HEK293 (cell line): ENCODE results near the gene DAO.

ENCODE experiments used
- CTCF ChIA-PET: fragments of 350-600 bp; formaldehyde crosslinking; extraction: SDS; loops from one replicate; lab custom pipeline; 2021; ENCODE audit warnings: antibody characterized with exemption; lab: Yijun Ruan, JAX
- POLR2A ChIA-PET: fragments of 300-600 bp; formaldehyde crosslinking; extraction: SDS; loops from one replicate; lab custom pipeline; 2020; ENCODE audit warnings: antibody characterized with exemption, inconsistent platforms; lab: Yijun Ruan, JAX
- H3K27ac ChIP-seq: fragments of 200-500 bp; sonication (Bioruptor generic); 2 replicates; pipeline ENCODE4 v1.5.1; 2014; ENCODE audit warnings: low read depth, low read length, control low read depth, inconsistent platforms; ENCODE audit errors: extremely low read depth
- H3K36me3 ChIP-seq, 2 experiments: fragments of 200-500 bp in 1 of 2; sonication (Bioruptor generic) in 1 of 2; 1 replicate in 1 of 2; 2 replicates in 1 of 2; pipeline ENCODE4 v1.5.1; 2014 to 2017; ENCODE audit warnings: inconsistent platforms in 2 of 2, low read length in 2 of 2; ENCODE audit not compliant: control insufficient read depth in 2 of 2, insufficient read depth in 1 of 2
- H3K4me1 ChIP-seq: fragments of 200-500 bp; sonication (Bioruptor generic); 2 replicates; pipeline ENCODE4 v1.5.1; 2014; ENCODE audit warnings: mild to moderate bottlenecking, low read length, inconsistent platforms; ENCODE audit not compliant: control insufficient read depth, insufficient read depth
- H3K4me3 ChIP-seq: 2 replicates; pipeline ENCODE4 v1.5.1; 2011; ENCODE audit warnings: low read depth, mild to moderate bottlenecking, control low read depth, low read length, moderate library complexity
- H3K9me3 ChIP-seq: fragments of 200-500 bp; sonication (Bioruptor generic); 2 replicates; pipeline ENCODE4 v1.5.1; 2014; ENCODE audit warnings: low read depth, low read length, inconsistent platforms; ENCODE audit not compliant: control insufficient read depth, insufficient read depth
- BCL11A ChIP-seq: fragments of 450-650 bp; formaldehyde crosslinking; IDR thresholded peaks from 2 replicates; pipeline ENCODE4 v1.5.1; 2016; ENCODE audit warnings: low read depth, missing biosample characterization, missing genetic modification characterization
- GLI4 ChIP-seq: fragments of 450-650 bp; formaldehyde crosslinking; IDR thresholded peaks from 2 replicates; pipeline ENCODE4 v1.5.1; 2016; ENCODE audit warnings: missing biosample characterization, missing genetic modification characterization
- IKZF3 ChIP-seq: fragments of 450-650 bp; IDR thresholded peaks from 2 replicates; pipeline ENCODE4 v1.5.0; 2018; ENCODE audit warnings: missing biosample characterization, mild to moderate bottlenecking, missing genetic modification characterization, moderate library complexity
- KLF8 ChIP-seq: fragments of 450-650 bp; formaldehyde crosslinking; IDR thresholded peaks from 2 replicates; pipeline ENCODE4 v1.5.1; 2016; ENCODE audit warnings: missing biosample characterization, missing genetic modification characterization
- ZFP41 ChIP-seq: fragments of 450-650 bp; formaldehyde crosslinking; IDR thresholded peaks from 2 replicates; pipeline ENCODE4 v1.5.1; 2016; ENCODE audit warnings: missing biosample characterization, missing genetic modification characterization, borderline replicate concordance
- ZNF16 ChIP-seq: fragments of 450-650 bp; formaldehyde crosslinking; IDR thresholded peaks from 2 replicates; pipeline ENCODE4 v1.5.1; 2016; ENCODE audit warnings: low read depth, missing biosample characterization, missing genetic modification characterization
- ZNF169 ChIP-seq: fragments of 450-650 bp; formaldehyde crosslinking; IDR thresholded peaks from 2 replicates; pipeline ENCODE4 v1.5.1; 2016; ENCODE audit warnings: missing biosample characterization, missing genetic modification characterization
- ZNF174 ChIP-seq: fragments of 450-650 bp; formaldehyde crosslinking; IDR thresholded peaks from 2 replicates; pipeline ENCODE4 v1.5.0; 2017; ENCODE audit warnings: missing biosample characterization, mild to moderate bottlenecking, missing genetic modification characterization
- ZNF175 ChIP-seq: fragments of 450-650 bp; formaldehyde crosslinking; IDR thresholded peaks from 2 replicates; pipeline ENCODE4 v1.5.1; 2016; ENCODE audit warnings: missing biosample characterization, missing genetic modification characterization
- ZNF266 ChIP-seq: fragments of 450-650 bp; formaldehyde crosslinking; IDR thresholded peaks from 2 replicates; pipeline ENCODE4 v1.5.1; 2016; ENCODE audit warnings: missing biosample characterization, missing genetic modification characterization, low read depth
- ZNF324 ChIP-seq: fragments of 450-650 bp; formaldehyde crosslinking; IDR thresholded peaks from 2 replicates; pipeline ENCODE4 v1.5.1; 2016; ENCODE audit warnings: missing biosample characterization, missing genetic modification characterization
- ZNF391 ChIP-seq: fragments of 450-650 bp; formaldehyde crosslinking; IDR thresholded peaks from 2 replicates; pipeline ENCODE4 v1.5.1; 2016; ENCODE audit warnings: low read depth, missing biosample characterization, missing genetic modification characterization, borderline replicate concordance
- ZNF394 ChIP-seq: fragments of 450-650 bp; formaldehyde crosslinking; IDR thresholded peaks from 2 replicates; pipeline ENCODE4 v1.5.1; 2016; ENCODE audit warnings: missing biosample characterization, missing genetic modification characterization, mild to moderate bottlenecking, moderate library complexity, borderline replicate concordance
- ZNF48 ChIP-seq: fragments of 450-650 bp; formaldehyde crosslinking; IDR thresholded peaks from 2 replicates; pipeline ENCODE4 v1.5.1; 2016; ENCODE audit warnings: missing biosample characterization, missing genetic modification characterization
- ZNF510 ChIP-seq: fragments of 450-650 bp; formaldehyde crosslinking; IDR thresholded peaks from 2 replicates; pipeline ENCODE4 v1.5.1; 2018; ENCODE audit warnings: mild to moderate bottlenecking, missing genetic modification characterization, missing biosample characterization; ENCODE audit not compliant: insufficient replicate concordance
- ZNF600 ChIP-seq: fragments of 450-650 bp; formaldehyde crosslinking; IDR thresholded peaks from 2 replicates; pipeline ENCODE4 v1.5.1; 2016; ENCODE audit warnings: missing biosample characterization, missing genetic modification characterization
- ZNF639 ChIP-seq: fragments of 450-650 bp; formaldehyde crosslinking; IDR thresholded peaks from 2 replicates; pipeline ENCODE4 v1.5.1; 2016; ENCODE audit warnings: missing biosample characterization, missing genetic modification characterization
- ZNF658 ChIP-seq: fragments of 450-650 bp; formaldehyde crosslinking; IDR thresholded peaks from 2 replicates; pipeline ENCODE4; 2016; ENCODE audit warnings: missing biosample characterization, missing genetic modification characterization
- ZNF747 ChIP-seq: fragments of 450-650 bp; formaldehyde crosslinking; IDR thresholded peaks from 2 replicates; pipeline ENCODE4 v1.5.1; 2016; ENCODE audit warnings: missing biosample characterization, missing genetic modification characterization
- ZNF843 ChIP-seq: fragments of 450-650 bp; formaldehyde crosslinking; IDR thresholded peaks from 2 replicates; pipeline ENCODE4 v1.5.1; 2016; ENCODE audit warnings: missing biosample characterization, missing genetic modification characterization
- TF ChIP-seq, protein P1 (sequence below): fragments of 450-650 bp; formaldehyde crosslinking; conservative IDR thresholded peaks from 2 replicates; pipeline ENCODE4 v1.5.1; 2016; ENCODE audit warnings: low read depth, missing biosample characterization, missing genetic modification characterization
- TF ChIP-seq, protein P2 (sequence below): fragments of 450-650 bp; formaldehyde crosslinking; IDR thresholded peaks from 2 replicates; pipeline ENCODE4 v1.5.1; 2017; ENCODE audit warnings: missing biosample characterization, missing genetic modification characterization
- TF ChIP-seq, protein P3 (sequence below): fragments of 450-650 bp; formaldehyde crosslinking; IDR thresholded peaks from 2 replicates; pipeline ENCODE4 v1.5.1; 2016; ENCODE audit warnings: missing biosample characterization, missing genetic modification characterization
- TF ChIP-seq, protein P4 (sequence below): fragments of 450-650 bp; formaldehyde crosslinking; IDR thresholded peaks from 2 replicates; pipeline ENCODE4 v1.5.1; 2016; ENCODE audit warnings: missing biosample characterization, missing genetic modification characterization
- TF ChIP-seq, protein P5 (sequence below): fragments of 450-650 bp; formaldehyde crosslinking; optimal IDR thresholded peaks from 2 replicates; pipeline ENCODE3; 2016; ENCODE audit warnings: missing biosample characterization, mild to moderate bottlenecking, missing genetic modification characterization

The DAO gene

DNA sequence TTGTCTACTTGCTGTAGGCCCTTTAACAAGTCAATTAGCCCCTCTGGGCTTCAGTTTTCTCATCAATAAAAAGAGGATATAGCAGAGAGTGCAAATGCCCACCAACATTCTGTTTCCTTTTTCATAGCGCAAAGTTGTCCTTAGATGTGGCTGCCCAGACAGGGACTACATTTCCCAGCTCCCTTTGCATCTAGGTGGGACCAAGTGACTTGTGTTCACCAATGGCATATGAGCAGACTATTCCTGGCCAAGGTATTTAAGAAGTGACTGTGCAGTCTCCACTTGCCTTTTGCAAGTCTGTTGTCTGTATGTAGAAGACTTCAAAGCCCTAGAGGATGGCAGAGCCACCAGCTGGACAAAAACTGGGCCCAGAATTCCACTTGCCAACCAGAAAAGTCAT is 59.7 kb downstream of the DAO start:
- H3K9me3 ChIP-seq = no peaks in the 10 kb centered on the region
- H3K27ac ChIP-seq = no peak overlapping the region
- ChIA-PET CTCF (interaction anchor here (0.6 to 2.3 kb wide), 2 partner anchors 11 to 14 kb away, joined by 3 to 10 read pairs; no protein-coding TSS in a partner anchor), POLR2A (no interaction called here)
- no peaks in the 10 kb centered on the region for H3K4me1 ChIP-seq
- no peaks in the 10 kb centered on the region for H3K36me3 ChIP-seq
- TF ChIP-seq ZFP41 (no peak), ZNF174 (tag by site-specific recombination) (no peak), BCL11A (tag by site-specific recombination) (no peak), ZNF639 (tag by site-specific recombination) (no peak), KLF8 (tag by site-specific recombination) (no peak), ZNF843 (no peak), ZNF48 (no peak), GLI4 (tag by site-specific recombination) (no peak)
- TF ChIP-seq, protein P1, sequence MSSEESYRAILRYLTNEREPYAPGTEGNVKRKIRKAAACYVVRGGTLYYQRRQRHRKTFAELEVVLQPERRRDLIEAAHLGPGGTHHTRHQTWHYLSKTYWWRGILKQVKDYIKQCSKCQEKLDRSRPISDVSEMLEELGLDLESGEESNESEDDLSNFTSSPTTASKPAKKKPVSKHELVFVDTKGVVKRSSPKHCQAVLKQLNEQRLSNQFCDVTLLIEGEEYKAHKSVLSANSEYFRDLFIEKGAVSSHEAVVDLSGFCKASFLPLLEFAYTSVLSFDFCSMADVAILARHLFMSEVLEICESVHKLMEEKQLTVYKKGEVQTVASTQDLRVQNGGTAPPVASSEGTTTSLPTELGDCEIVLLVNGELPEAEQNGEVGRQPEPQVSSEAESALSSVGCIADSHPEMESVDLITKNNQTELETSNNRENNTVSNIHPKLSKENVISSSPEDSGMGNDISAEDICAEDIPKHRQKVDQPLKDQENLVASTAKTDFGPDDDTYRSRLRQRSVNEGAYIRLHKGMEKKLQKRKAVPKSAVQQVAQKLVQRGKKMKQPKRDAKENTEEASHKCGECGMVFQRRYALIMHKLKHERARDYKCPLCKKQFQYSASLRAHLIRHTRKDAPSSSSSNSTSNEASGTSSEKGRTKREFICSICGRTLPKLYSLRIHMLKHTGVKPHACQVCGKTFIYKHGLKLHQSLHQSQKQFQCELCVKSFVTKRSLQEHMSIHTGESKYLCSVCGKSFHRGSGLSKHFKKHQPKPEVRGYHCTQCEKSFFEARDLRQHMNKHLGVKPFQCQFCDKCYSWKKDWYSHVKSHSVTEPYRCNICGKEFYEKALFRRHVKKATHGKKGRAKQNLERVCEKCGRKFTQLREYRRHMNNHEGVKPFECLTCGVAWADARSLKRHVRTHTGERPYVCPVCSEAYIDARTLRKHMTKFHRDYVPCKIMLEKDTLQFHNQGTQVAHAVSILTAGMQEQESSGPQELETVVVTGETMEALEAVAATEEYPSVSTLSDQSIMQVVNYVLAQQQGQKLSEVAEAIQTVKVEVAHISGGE = no peak
- no peak overlapping the region for H3K4me3 ChIP-seq

- POLR2A ChIA-PET = no interaction called here
- H3K36me3 ChIP-seq = no peaks in the 10 kb centered on the region
- CTCF ChIA-PET = interaction anchor here (2.3 kb wide), 1 partner anchor 11 kb away, joined by 10 read pairs; no protein-coding TSS in a partner anchor
- no peaks in the 10 kb centered on the region for H3K9me3 ChIP-seq
- H3K27ac ChIP-seq = no peak overlapping the region
- no peak overlapping the region for H3K4me3 ChIP-seq
- H3K4me1 ChIP-seq = no peaks in the 10 kb centered on the region
- TF ChIP-seq, protein P2, sequence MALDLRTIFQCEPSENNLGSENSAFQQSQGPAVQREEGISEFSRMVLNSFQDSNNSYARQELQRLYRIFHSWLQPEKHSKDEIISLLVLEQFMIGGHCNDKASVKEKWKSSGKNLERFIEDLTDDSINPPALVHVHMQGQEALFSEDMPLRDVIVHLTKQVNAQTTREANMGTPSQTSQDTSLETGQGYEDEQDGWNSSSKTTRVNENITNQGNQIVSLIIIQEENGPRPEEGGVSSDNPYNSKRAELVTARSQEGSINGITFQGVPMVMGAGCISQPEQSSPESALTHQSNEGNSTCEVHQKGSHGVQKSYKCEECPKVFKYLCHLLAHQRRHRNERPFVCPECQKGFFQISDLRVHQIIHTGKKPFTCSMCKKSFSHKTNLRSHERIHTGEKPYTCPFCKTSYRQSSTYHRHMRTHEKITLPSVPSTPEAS (tag by site-specific recombination) = no peak
- no peak for TF ChIP-seq IKZF3
- TF ChIP-seq, protein P3, sequence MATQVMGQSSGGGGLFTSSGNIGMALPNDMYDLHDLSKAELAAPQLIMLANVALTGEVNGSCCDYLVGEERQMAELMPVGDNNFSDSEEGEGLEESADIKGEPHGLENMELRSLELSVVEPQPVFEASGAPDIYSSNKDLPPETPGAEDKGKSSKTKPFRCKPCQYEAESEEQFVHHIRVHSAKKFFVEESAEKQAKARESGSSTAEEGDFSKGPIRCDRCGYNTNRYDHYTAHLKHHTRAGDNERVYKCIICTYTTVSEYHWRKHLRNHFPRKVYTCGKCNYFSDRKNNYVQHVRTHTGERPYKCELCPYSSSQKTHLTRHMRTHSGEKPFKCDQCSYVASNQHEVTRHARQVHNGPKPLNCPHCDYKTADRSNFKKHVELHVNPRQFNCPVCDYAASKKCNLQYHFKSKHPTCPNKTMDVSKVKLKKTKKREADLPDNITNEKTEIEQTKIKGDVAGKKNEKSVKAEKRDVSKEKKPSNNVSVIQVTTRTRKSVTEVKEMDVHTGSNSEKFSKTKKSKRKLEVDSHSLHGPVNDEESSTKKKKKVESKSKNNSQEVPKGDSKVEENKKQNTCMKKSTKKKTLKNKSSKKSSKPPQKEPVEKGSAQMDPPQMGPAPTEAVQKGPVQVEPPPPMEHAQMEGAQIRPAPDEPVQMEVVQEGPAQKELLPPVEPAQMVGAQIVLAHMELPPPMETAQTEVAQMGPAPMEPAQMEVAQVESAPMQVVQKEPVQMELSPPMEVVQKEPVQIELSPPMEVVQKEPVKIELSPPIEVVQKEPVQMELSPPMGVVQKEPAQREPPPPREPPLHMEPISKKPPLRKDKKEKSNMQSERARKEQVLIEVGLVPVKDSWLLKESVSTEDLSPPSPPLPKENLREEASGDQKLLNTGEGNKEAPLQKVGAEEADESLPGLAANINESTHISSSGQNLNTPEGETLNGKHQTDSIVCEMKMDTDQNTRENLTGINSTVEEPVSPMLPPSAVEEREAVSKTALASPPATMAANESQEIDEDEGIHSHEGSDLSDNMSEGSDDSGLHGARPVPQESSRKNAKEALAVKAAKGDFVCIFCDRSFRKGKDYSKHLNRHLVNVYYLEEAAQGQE (tag by site-specific recombination) = no peak
- no peak for TF ChIP-seq ZNF747 (tag by site-specific recombination)
- TF ChIP-seq ZNF266 (tag by site-specific recombination) = no peak
- no peak for TF ChIP-seq ZNF175
- no peak for TF ChIP-seq ZNF169 (tag by site-specific recombination)
- TF ChIP-seq ZNF600 (tag by site-specific recombination) = no peak
- TF ChIP-seq ZNF510 (tag by site-specific recombination) = no peak
- no peak for TF ChIP-seq ZNF391
- no peak for TF ChIP-seq ZNF394
- TF ChIP-seq ZNF658 = no peak
- no peak for TF ChIP-seq ZNF16
- TF ChIP-seq ZNF324 (tag by site-specific recombination) = no peak
- TF ChIP-seq, protein P4, sequence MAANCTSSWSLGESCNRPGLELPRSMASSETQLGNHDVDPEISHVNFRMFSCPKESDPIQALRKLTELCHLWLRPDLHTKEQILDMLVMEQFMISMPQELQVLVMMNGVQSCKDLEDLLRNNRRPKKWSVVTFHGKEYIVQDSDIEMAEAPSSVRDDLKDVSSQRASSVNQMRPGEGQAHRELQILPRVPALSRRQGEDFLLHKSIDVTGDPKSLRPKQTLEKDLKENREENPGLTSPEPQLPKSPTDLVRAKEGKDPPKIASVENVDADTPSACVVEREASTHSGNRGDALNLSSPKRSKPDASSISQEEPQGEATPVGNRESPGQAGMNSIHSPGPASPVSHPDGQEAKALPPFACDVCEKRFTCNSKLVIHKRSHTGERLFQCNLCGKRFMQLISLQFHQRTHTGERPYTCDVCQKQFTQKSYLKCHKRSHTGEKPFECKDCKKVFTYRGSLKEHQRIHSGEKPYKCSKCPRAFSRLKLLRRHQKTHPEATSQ = no peak
- TF ChIP-seq, protein P5, sequence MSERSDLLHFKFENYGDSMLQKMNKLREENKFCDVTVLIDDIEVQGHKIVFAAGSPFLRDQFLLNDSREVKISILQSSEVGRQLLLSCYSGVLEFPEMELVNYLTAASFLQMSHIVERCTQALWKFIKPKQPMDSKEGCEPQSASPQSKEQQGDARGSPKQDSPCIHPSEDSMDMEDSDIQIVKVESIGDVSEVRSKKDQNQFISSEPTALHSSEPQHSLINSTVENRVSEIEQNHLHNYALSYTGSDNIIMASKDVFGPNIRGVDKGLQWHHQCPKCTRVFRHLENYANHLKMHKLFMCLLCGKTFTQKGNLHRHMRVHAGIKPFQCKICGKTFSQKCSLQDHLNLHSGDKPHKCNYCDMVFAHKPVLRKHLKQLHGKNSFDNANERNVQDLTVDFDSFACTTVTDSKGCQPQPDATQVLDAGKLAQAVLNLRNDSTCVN (tag by site-specific recombination) = no peak
These were observed 60.2 kb downstream of the DAO start for GRCh38 chr12:108940138-108940537.
